Measurements from ENCODE around the gene RNF32.

DNA sequence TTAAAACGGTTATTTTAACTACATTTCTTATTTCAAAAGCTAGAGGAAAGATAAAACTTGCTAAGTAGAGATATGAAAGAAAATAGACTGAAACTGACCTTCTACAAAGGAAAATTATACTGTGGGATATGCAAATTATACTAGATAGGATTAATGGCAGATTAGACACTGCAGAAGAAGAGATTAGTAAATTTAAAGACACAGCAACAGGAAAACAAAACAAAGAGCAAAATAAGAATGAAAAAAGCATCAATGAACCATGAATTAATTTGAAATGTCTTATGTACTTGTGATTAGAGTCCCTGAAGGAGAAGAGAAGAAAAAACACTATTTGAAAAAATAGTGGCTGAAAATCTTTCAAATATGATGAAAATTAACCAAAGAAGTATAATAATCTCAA, 52.3 kb downstream of the RNF32 start:
- TF ChIP-seq RFX5 (IDR thresholded peaks at IDR 0.05; ENCODE audit: low read depth, low read length) (no peak), CREB1 (IDR thresholded peaks at IDR 0.05) (no peak), CREB1 (CRISPR knock-in tag; IDR thresholded peaks at IDR 0.05) (no peak), JUNB (CRISPR knock-in tag; IDR thresholded peaks at IDR 0.05; ENCODE audit: borderline replicate concordance) (no peak), POLR2A (IDR thresholded peaks at IDR 0.05; ENCODE audit: insufficient read depth in 1 of 2, low read depth in 2 of 2, low read length in 2 of 2) (no peak), HCFC1 (IDR thresholded peaks at IDR 0.05; ENCODE audit: low read depth, low read length) (no peak)
- TF ChIP-seq, protein P1, sequence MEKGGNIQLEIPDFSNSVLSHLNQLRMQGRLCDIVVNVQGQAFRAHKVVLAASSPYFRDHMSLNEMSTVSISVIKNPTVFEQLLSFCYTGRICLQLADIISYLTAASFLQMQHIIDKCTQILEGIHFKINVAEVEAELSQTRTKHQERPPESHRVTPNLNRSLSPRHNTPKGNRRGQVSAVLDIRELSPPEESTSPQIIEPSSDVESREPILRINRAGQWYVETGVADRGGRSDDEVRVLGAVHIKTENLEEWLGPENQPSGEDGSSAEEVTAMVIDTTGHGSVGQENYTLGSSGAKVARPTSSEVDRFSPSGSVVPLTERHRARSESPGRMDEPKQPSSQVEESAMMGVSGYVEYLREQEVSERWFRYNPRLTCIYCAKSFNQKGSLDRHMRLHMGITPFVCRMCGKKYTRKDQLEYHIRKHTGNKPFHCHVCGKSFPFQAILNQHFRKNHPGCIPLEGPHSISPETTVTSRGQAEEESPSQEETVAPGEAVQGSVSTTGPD (CRISPR knock-in tag; IDR thresholded peaks at IDR 0.05) = no peak
- TF ChIP-seq, protein P2, sequence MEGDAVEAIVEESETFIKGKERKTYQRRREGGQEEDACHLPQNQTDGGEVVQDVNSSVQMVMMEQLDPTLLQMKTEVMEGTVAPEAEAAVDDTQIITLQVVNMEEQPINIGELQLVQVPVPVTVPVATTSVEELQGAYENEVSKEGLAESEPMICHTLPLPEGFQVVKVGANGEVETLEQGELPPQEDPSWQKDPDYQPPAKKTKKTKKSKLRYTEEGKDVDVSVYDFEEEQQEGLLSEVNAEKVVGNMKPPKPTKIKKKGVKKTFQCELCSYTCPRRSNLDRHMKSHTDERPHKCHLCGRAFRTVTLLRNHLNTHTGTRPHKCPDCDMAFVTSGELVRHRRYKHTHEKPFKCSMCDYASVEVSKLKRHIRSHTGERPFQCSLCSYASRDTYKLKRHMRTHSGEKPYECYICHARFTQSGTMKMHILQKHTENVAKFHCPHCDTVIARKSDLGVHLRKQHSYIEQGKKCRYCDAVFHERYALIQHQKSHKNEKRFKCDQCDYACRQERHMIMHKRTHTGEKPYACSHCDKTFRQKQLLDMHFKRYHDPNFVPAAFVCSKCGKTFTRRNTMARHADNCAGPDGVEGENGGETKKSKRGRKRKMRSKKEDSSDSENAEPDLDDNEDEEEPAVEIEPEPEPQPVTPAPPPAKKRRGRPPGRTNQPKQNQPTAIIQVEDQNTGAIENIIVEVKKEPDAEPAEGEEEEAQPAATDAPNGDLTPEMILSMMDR (CRISPR knock-in tag; IDR thresholded peaks at IDR 0.05) = no peak
- TF ChIP-seq, protein P3, sequence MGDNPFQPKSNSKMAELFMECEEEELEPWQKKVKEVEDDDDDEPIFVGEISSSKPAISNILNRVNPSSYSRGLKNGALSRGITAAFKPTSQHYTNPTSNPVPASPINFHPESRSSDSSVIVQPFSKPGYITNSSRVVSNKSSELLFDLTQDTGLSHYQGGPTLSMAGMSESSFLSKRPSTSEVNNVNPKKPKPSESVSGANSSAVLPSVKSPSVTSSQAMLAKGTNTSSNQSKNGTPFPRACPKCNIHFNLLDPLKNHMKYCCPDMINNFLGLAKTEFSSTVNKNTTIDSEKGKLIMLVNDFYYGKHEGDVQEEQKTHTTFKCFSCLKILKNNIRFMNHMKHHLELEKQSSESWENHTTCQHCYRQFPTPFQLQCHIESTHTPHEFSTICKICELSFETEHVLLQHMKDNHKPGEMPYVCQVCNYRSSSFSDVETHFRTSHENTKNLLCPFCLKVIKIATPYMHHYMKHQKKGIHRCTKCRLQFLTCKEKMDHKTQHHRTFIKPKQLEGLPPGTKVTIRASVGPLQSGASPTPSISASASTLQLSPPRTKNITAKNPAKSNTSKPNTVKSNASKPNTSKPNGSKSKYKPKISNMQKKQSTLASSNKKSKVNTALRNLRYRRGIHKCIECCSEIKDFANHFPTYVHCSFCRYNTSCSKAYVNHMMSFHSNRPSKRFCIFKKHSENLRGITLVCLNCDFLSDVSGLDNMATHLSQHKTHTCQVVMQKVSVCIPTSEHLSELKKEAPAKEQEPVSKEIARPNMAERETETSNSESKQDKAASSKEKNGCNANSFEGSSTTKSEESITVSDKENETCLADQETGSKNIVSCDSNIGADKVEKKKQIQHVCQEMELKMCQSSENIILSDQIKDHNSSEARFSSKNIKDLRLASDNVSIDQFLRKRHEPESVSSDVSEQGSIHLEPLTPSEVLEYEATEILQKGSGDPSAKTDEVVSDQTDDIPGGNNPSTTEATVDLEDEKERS (CRISPR knock-in tag; IDR thresholded peaks at IDR 0.05) = no peak
- TF ChIP-seq, protein P4, sequence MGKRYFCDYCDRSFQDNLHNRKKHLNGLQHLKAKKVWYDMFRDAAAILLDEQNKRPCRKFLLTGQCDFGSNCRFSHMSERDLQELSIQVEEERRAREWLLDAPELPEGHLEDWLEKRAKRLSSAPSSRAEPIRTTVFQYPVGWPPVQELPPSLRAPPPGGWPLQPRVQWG (CRISPR knock-in tag; IDR thresholded peaks at IDR 0.05; ENCODE audit: borderline replicate concordance, low read depth) = no peak
- TF ChIP-seq, protein P5, sequence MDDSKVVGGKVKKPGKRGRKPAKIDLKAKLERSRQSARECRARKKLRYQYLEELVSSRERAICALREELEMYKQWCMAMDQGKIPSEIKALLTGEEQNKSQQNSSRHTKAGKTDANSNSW (CRISPR knock-in tag; IDR thresholded peaks at IDR 0.05; ENCODE audit: borderline replicate concordance) = no peak

Data from HepG2 (cell line).